DND-41 (cell line): ENCODE measurements around the gene DCAF7.

Source experiments
- ATAC-seq: fragments of 200-7000 bp; cut with Tn5 transposase; 3 replicates; pipeline ENCODE4 v1.9.1; 2021; ENCODE audit warnings: low read depth; ENCODE audit not compliant: insufficient read depth
- DNase-seq: peaks from one replicate; pipeline ENCODE4 v3.0.0-alpha.2; 2020
- H2AFZ ChIP-seq: 2 replicates; pipeline ENCODE4 v1.6.0; 2012; ENCODE audit warnings: low read depth, low read length
- H3K27ac ChIP-seq: 2 replicates; pipeline ENCODE4 v1.5.1; 2012; ENCODE audit warnings: low read length, inconsistent platforms
- H3K27me3 ChIP-seq: fragments of 200-600 bp; sonication (generic); 2 replicates; pipeline ENCODE4 v1.6.0; 2012; ENCODE audit warnings: low read length, mild to moderate bottlenecking, inconsistent platforms; ENCODE audit not compliant: insufficient read depth, poor library complexity
- H3K36me3 ChIP-seq: 2 replicates; pipeline ENCODE4 v1.5.1; 2012; ENCODE audit warnings: low read length, inconsistent platforms; ENCODE audit not compliant: insufficient read depth
- H3K4me1 ChIP-seq: 2 replicates; pipeline ENCODE4 v1.5.1; 2012; ENCODE audit warnings: mild to moderate bottlenecking, low read length; ENCODE audit not compliant: insufficient read depth
- H3K4me2 ChIP-seq: 2 replicates; pipeline ENCODE4 v1.6.0; 2012; ENCODE audit warnings: mild to moderate bottlenecking, moderate library complexity, low read length, inconsistent platforms; ENCODE audit not compliant: insufficient read depth
- H3K4me3 ChIP-seq, 2 experiments: fragments of 200-600 bp in 1 of 2; shearing (Covaris generic) in 1 of 2; 2 replicates each; pipeline ENCODE4 v1.5.1; 2012 to 2016; ENCODE audit warnings: inconsistent platforms in 2 of 2, low read length in 2 of 2, mild to moderate bottlenecking in 2 of 2, low read depth in 1 of 2, moderate library complexity in 1 of 2
- H3K79me2 ChIP-seq: 2 replicates; pipeline ENCODE4 v1.6.0; 2012; ENCODE audit warnings: low read length, inconsistent platforms; ENCODE audit not compliant: insufficient read depth
- H3K9ac ChIP-seq: 2 replicates; pipeline ENCODE4 v1.6.0; 2012; ENCODE audit warnings: low read depth, mild to moderate bottlenecking, inconsistent platforms, low read length, moderate library complexity
- H3K9me3 ChIP-seq: 2 replicates; pipeline ENCODE4 v1.5.1; 2012; ENCODE audit warnings: low read length, moderate library complexity, mild to moderate bottlenecking, inconsistent platforms; ENCODE audit not compliant: insufficient read depth, severe bottlenecking
- H4K20me1 ChIP-seq: 2 replicates; pipeline ENCODE4 v1.6.0; 2012; ENCODE audit warnings: low read length; ENCODE audit not compliant: insufficient read depth
- EZH2 ChIP-seq: IDR thresholded peaks from 3 replicates; pipeline ENCODE4 v1.6.1; 2012; ENCODE audit warnings: borderline replicate concordance, low read depth, mild to moderate bottlenecking, moderate library complexity, low read length, inconsistent platforms; ENCODE audit not compliant: severe bottlenecking
- TF ChIP-seq, protein P1 (sequence below): IDR thresholded peaks from 2 replicates; pipeline ENCODE4 v1.5.1; 2012; ENCODE audit warnings: borderline replicate concordance, low read length, moderate library complexity, mild to moderate bottlenecking; ENCODE audit not compliant: poor library complexity, severe bottlenecking; ENCODE audit errors: extremely low read depth

Gene DCAF7

DNA sequence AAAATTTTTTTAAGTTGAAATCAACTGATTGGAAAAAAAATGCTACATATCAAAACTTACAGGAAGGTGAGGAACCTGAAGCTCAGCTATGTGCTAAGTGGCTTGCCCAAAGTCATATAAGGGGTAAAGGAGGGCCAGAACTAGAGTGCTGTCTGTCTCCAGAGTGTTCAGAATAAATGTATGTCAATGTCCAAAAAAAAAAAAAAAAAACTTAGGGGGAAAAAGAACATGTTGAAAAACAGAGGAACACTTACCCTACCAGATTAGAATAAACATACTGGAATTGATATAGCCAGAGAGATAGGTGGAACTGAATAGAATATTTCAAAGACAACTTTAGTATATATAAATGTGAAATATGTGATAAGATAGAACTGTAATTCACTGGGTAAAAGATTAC is 11.5 kb downstream of the DCAF7 start:
- no peak for ATAC-seq
- no peak for TF ChIP-seq EZH2
- TF ChIP-seq, protein P1, sequence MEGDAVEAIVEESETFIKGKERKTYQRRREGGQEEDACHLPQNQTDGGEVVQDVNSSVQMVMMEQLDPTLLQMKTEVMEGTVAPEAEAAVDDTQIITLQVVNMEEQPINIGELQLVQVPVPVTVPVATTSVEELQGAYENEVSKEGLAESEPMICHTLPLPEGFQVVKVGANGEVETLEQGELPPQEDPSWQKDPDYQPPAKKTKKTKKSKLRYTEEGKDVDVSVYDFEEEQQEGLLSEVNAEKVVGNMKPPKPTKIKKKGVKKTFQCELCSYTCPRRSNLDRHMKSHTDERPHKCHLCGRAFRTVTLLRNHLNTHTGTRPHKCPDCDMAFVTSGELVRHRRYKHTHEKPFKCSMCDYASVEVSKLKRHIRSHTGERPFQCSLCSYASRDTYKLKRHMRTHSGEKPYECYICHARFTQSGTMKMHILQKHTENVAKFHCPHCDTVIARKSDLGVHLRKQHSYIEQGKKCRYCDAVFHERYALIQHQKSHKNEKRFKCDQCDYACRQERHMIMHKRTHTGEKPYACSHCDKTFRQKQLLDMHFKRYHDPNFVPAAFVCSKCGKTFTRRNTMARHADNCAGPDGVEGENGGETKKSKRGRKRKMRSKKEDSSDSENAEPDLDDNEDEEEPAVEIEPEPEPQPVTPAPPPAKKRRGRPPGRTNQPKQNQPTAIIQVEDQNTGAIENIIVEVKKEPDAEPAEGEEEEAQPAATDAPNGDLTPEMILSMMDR = no peak
- no peak for DNase-seq
- no peak overlapping the region for H3K4me3 ChIP-seq
- no peak overlapping the region for H3K4me2 ChIP-seq
- H3K9me3 ChIP-seq = no peaks in the 10 kb centered on the region
- no peak overlapping the region for H3K9ac ChIP-seq
- peaks cover 2% of the 10 kb centered on the region; the same call in 1 of the 2 replicates for H3K4me1 ChIP-seq
- peaks cover 3% of the 10 kb centered on the region; the same call in 1 of the 2 replicates for H3K36me3 ChIP-seq
- peaks cover 64% of the 10 kb centered on the region for H4K20me1 ChIP-seq
- no peak overlapping the region for H3K27ac ChIP-seq
- H3K27me3 ChIP-seq = no peaks in the 10 kb centered on the region
- peaks cover 96% of the 10 kb centered on the region for H3K79me2 ChIP-seq
- no peak overlapping the region for H2AFZ ChIP-seq

DNA sequence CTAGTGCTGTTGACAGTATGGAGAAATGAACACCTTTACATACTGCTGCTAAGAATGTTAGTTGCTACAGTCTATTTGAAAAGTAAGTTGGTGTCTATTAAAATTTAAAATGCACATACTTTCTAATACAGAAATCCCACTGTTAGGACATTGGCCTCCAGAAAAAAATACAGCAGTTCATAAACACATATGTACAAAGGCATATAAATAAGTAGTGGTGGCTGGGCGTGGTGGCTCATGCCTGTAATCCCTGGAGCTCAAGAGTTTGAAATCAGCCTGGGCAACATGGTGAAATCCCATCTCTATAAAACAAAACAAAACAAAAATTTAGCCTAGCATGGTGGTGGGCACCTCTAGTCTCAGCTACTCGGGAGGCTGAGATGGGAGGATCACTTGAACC is 13.1 kb downstream of the DCAF7 start:
- DNase-seq (no peak), ATAC-seq (no peak)
- H3K4me3 ChIP-seq = no peak overlapping the region
- H3K9me3 ChIP-seq = no peaks in the 10 kb centered on the region
- peaks cover 2% of the 10 kb centered on the region; the same call in 1 of the 2 replicates for H3K4me1 ChIP-seq
- peaks cover 3% of the 10 kb centered on the region; the same call in 1 of the 2 replicates for H3K36me3 ChIP-seq
- no peak overlapping the region for H3K27ac ChIP-seq
- H3K9ac ChIP-seq = no peak overlapping the region
- no peak overlapping the region for H3K4me2 ChIP-seq
- TF ChIP-seq EZH2 = no peak
- TF ChIP-seq, protein P1 = no peak
- no peaks in the 10 kb centered on the region for H3K27me3 ChIP-seq
- H2AFZ ChIP-seq = no peak overlapping the region
- H4K20me1 ChIP-seq = peaks cover 61% of the 10 kb centered on the region
- peaks cover 96% of the 10 kb centered on the region for H3K79me2 ChIP-seq

GRCh38 chr17:63564562-63564961 is 14.3 kb downstream of the DCAF7 start:
- DNase-seq = no peak
- no peak overlapping the region for H3K9ac ChIP-seq
- H3K27me3 ChIP-seq = no peaks in the 10 kb centered on the region
- H3K27ac ChIP-seq = no peak overlapping the region
- no peak for TF ChIP-seq EZH2
- TF ChIP-seq, protein P1 = no peak
- peaks cover 98% of the 10 kb centered on the region for H3K79me2 ChIP-seq
- H4K20me1 ChIP-seq = peaks cover 64% of the 10 kb centered on the region
- no peak for ATAC-seq
- H3K4me1 ChIP-seq = peaks cover 2% of the 10 kb centered on the region; the same call in 1 of the 2 replicates
- H3K9me3 ChIP-seq = no peaks in the 10 kb centered on the region
- H3K4me2 ChIP-seq = no peak overlapping the region
- no peak overlapping the region for H3K4me3 ChIP-seq
- peaks cover 7% of the 10 kb centered on the region for H3K36me3 ChIP-seq
- H2AFZ ChIP-seq = no peak overlapping the region

DNA sequence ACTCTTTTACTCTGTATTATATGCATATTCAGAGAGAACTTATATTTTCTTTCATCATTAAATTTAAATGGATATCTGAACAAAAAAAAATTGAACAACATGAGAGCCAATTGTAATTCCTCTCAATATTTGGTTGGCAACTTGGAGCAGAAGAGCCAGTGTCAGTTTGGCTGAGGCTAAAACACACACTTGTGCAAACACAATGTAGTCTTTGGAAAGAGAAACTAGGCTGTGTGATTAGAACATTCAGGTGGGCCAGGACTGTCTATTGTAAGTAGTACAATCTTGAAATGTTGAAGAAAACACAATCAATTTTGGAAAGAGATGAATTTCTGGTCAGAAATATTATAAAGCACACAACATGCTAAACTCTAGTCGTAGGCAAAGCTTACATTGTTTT is 17.0 kb downstream of the DCAF7 start:
- H3K4me2 ChIP-seq = no peak overlapping the region
- no peaks in the 10 kb centered on the region for H3K27me3 ChIP-seq
- DNase-seq (no peak), ATAC-seq (no peak)
- TF ChIP-seq, protein P1 = no peak
- TF ChIP-seq EZH2 = no peak
- peaks cover 58% of the 10 kb centered on the region for H4K20me1 ChIP-seq
- no peak overlapping the region for H3K27ac ChIP-seq
- H2AFZ ChIP-seq = no peak overlapping the region
- H3K4me1 ChIP-seq = peaks cover 2% of the 10 kb centered on the region; the same call in 1 of the 2 replicates
- no peak overlapping the region for H3K9ac ChIP-seq
- no peak overlapping the region for H3K4me3 ChIP-seq
- peaks cover 97% of the 10 kb centered on the region for H3K79me2 ChIP-seq
- H3K36me3 ChIP-seq = peaks cover 17% of the 10 kb centered on the region
- H3K9me3 ChIP-seq = no peaks in the 10 kb centered on the region
